Measurements from ENCODE around the gene LPAR1. TPM values are rescaled to one million over a fixed set of nuclear protein-coding genes. Genes with fewer than 3 reads are reported as not detected.

LPAR1 gene
- total and polyA plus RNA-seq, 2 donors (not counting 1 experiment from before 2014, with no cell fraction given) = 222 to 240 TPM

- Histone ChIP-seq H3K27ac (ENCODE audit: insufficient read depth, low read length) (peak overlapping the region; percentile 81), H3K9ac (ENCODE audit: insufficient read depth, low read length) (no peak overlapping the region), H2AFZ (ENCODE audit: low read length) (no peak overlapping the region), H3K27me3 (ENCODE audit: control insufficient read depth, insufficient read depth, low read length) (no peaks in the 10 kb centered on the region), H3K36me3 (ENCODE audit: control insufficient read depth, insufficient read depth, low read length) (no peaks in the 10 kb centered on the region), H3K4me2 (ENCODE audit: extremely low read depth, insufficient read depth, low read length) (peak overlapping the region; percentile 44), H3K9me3 (ENCODE audit: control insufficient read depth, insufficient read depth, low read depth, low read length) (no peaks in the 10 kb centered on the region), H4K20me1 (ENCODE audit: control insufficient read depth, extremely low read depth, insufficient read depth, low read length) (no peaks in the 10 kb centered on the region), H3K4me3 (replicated peaks in 1 of 4; ENCODE audit: control extremely low read depth in 1 of 4, insufficient read depth in 1 of 4, low read depth in 3 of 4, low read length in 4 of 4) (peak overlapping the region in 1 of 4 experiments; percentile 14), H3K79me2 (ENCODE audit: control insufficient read depth, insufficient read depth, low read length) (peaks cover 74% of the 10 kb centered on the region), H3K4me1 (ENCODE audit: control insufficient read depth, extremely low read depth, insufficient read depth, low read length) (peaks cover 35% of the 10 kb centered on the region)
- DNase-seq (ENCODE audit: low read depth in 2 of 2) = peak; percentile 72 to 93
- TF ChIP-seq EZH2 (IDR thresholded peaks at IDR 0.05; ENCODE audit: low read length, missing control alignments) = no peak
- TF ChIP-seq CTCF (conservative IDR thresholded peaks at IDR 0.05 in 1 of 2, IDR thresholded peaks at IDR 0.05 in 1 of 2; ENCODE audit: low read depth in 1 of 2, low read length in 2 of 2) = no peak
Measured at GRCh38 chr9:110918316-110919049, 119.8 kb downstream of the LPAR1 start.

DNA sequence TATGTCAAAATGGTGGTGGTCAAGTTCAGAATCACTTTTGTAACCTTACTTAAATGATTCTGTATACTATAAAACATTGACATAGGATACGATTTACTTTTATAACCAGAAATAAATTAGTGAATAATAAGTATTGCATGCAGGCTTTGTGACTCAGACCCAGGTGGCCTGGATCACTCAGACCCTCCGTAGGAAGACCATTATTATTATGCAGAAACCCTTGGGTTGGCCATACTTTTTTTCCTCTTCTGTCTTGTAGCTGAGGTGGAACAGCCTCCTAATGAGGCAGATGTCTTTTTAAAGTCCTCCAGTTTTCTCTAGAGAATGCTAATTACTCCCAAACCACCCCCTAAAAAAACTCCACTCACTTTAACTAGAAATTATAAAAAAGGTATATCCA, 121.9 kb downstream of the LPAR1 start:
- TF ChIP-seq CTCF (conservative IDR thresholded peaks at IDR 0.05 in 1 of 2, IDR thresholded peaks at IDR 0.05 in 1 of 2; ENCODE audit: low read depth in 1 of 2, low read length in 2 of 2) (no peak), EZH2 (IDR thresholded peaks at IDR 0.05; ENCODE audit: low read length, missing control alignments) (no peak)
- Histone ChIP-seq H2AFZ (ENCODE audit: low read length) (no peak overlapping the region), H3K27ac (ENCODE audit: insufficient read depth, low read length) (peak overlapping the region; percentile 68), H3K4me1 (ENCODE audit: control insufficient read depth, extremely low read depth, insufficient read depth, low read length) (peaks cover 42% of the 10 kb centered on the region), H3K4me2 (ENCODE audit: extremely low read depth, insufficient read depth, low read length) (no peak overlapping the region), H3K9me3 (ENCODE audit: control insufficient read depth, insufficient read depth, low read depth, low read length) (no peaks in the 10 kb centered on the region), H3K79me2 (ENCODE audit: control insufficient read depth, insufficient read depth, low read length) (peaks cover 63% of the 10 kb centered on the region), H3K27me3 (ENCODE audit: control insufficient read depth, insufficient read depth, low read length) (no peaks in the 10 kb centered on the region), H4K20me1 (ENCODE audit: control insufficient read depth, extremely low read depth, insufficient read depth, low read length) (no peaks in the 10 kb centered on the region), H3K4me3 (replicated peaks in 1 of 4; ENCODE audit: control extremely low read depth in 1 of 4, insufficient read depth in 1 of 4, low read depth in 3 of 4, low read length in 4 of 4) (no peak overlapping the region), H3K9ac (ENCODE audit: insufficient read depth, low read length) (no peak overlapping the region), H3K36me3 (ENCODE audit: control insufficient read depth, insufficient read depth, low read length) (no peaks in the 10 kb centered on the region)
- peak; percentile 63 to 71 for DNase-seq (ENCODE audit: low read depth in 2 of 2)

- H3K4me2 ChIP-seq (ENCODE audit: extremely low read depth, insufficient read depth, low read length) = peak overlapping the region; percentile 48
Measured at GRCh38 chr9:110912419-110913291, 125.6 kb downstream of the LPAR1 start.

More at GRCh38 chr9:110912419-110913291, 125.6 kb downstream of the LPAR1 start:
- H3K27ac ChIP-seq (ENCODE audit: insufficient read depth, low read length) = peak overlapping the region; percentile 82
- no peak overlapping the region for H3K9ac ChIP-seq (ENCODE audit: insufficient read depth, low read length)
- no peak for TF ChIP-seq EZH2 (IDR thresholded peaks at IDR 0.05; ENCODE audit: low read length, missing control alignments)
- H3K79me2 ChIP-seq (ENCODE audit: control insufficient read depth, insufficient read depth, low read length) = peaks cover 79% of the 10 kb centered on the region
- no peaks in the 10 kb centered on the region for H4K20me1 ChIP-seq (ENCODE audit: control insufficient read depth, extremely low read depth, insufficient read depth, low read length)
- no peaks in the 10 kb centered on the region for H3K36me3 ChIP-seq (ENCODE audit: control insufficient read depth, insufficient read depth, low read length)
- H2AFZ ChIP-seq (ENCODE audit: low read length) = no peak overlapping the region
- H3K9me3 ChIP-seq (ENCODE audit: control insufficient read depth, insufficient read depth, low read depth, low read length) = peaks cover 4% of the 10 kb centered on the region
- no peaks in the 10 kb centered on the region for H3K27me3 ChIP-seq (ENCODE audit: control insufficient read depth, insufficient read depth, low read length)
- peaks cover 24% of the 10 kb centered on the region for H3K4me1 ChIP-seq (ENCODE audit: control insufficient read depth, extremely low read depth, insufficient read depth, low read length)
- no peak overlapping the region for H3K4me3 ChIP-seq (replicated peaks in 1 of 4; ENCODE audit: control extremely low read depth in 1 of 4, insufficient read depth in 1 of 4, low read depth in 3 of 4, low read length in 4 of 4)
- DNase-seq (ENCODE audit: low read depth in 2 of 2) = peak; percentile 50 to 82

Measured in fibroblast of lung (primary cell).